DMS 273 (cell line): ENCODE measurements around the gene STAMBPL1.
A peak's percentile ranks its signal among the peaks of the same experiment; 100 is the strongest.

ENCODE experiments used
- DNase-seq: peaks from one replicate; lab custom pipeline; 2025; ENCODE audit not compliant: unreplicated experiment; lab: John Stamatoyannopoulos, UW

STAMBPL1 gene

DNA sequence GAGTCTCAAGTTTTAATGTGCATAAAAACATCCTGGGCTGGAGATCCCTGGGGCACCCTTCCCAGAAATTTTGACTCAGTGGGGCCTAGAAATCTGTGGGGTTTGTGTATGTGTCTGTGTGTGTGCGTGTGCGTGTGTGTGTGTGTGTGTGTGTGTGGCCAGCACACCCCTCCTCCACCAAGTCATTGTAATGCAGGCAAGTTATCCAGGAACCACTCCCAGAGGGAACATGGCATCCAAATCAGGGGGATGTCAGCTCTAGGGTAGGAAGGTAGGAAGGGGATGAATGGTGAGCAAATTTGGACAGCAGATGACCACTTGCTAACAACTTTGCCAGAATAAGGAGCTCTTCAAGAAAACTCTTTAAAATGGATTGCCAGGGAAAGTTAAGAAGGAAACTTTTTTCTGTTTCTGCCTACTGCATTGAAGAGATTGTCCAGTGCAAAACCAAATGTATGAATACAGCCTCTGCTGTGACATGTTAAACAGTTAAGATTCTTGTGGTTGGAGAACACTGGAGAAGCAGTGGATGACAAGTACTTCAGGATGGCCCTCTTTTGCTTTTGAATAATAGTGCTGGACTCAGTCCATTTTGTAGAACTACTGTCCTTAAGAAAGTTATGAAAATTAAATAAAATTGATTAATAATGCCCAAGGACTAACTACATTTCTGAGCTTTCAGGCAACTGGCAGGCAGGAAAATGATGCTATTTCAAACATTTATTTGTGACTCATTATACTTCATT lies 12.3 kb downstream of the STAMBPL1 start:
- DNase-seq, result no peak

DNA sequence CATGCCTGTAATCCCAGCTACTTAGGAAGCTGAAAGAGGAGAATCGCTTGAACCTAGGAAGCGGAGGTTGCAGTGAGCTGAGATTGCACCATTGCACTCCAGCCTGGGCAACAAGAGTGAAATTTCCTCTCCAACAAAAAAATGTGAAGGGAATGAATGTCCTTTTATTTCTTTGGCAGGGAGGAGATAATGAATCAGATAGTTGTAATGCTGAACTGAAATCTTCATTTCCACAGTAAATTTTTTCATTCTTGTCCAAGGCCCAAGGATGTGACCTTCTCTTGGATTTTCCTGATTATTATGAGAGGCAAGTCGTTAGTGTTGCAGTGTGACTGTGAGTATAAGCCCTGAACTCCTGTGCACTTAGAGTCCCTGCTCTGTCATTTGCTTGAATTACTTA lies 13.6 kb downstream of the STAMBPL1 start:
- no peak for DNase-seq

DNA sequence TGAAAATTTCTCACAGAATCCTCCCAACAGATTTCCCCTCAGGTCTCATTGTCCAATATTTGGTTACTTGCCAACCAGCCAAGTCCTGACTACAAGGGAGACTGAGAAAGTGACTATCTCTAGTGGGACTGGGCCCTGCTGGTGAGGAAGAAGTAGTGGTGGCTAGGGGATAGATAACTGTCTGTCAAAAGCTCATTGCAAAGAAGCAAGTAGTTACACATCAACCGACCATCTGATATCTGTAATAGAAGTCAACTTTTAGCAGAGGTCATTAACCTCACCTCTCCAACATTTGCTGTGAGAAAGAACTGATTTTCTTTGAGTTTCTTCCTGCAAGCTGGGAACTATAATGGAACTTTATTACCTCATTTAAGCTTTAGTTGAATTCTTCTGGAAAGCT lies 15.2 kb downstream of the STAMBPL1 start:
- DNase-seq, result no peak

DNA sequence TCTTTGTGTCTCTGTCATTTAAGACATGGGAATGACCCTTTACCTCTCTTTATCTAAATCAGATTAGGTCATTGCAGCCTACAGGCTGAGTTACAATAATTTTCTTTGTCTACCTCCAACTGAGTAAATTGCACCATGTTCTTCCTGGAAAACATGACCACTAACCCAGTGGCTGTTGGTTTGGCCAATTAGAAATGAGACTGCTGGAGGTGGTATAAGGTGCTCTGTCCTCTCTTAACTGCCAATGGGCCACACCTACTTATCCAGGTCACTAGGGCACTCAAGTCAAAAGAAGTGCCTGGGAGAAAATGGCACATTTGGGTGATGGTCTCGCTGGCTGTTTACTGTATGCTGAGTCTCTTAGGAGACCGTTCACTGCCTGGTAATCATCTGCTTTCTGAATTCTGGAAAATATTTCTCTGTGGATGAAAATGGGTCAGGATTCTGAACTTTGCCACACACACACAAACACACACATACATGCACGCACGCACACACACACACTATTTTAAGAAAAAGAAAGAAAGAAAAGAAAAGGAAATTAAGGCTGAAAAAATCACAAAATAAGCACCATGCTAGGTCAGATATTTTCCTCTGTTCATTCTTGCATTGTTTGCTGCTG lies 16.4 kb downstream of the STAMBPL1 start:
- DNase-seq, result no peak

DNA sequence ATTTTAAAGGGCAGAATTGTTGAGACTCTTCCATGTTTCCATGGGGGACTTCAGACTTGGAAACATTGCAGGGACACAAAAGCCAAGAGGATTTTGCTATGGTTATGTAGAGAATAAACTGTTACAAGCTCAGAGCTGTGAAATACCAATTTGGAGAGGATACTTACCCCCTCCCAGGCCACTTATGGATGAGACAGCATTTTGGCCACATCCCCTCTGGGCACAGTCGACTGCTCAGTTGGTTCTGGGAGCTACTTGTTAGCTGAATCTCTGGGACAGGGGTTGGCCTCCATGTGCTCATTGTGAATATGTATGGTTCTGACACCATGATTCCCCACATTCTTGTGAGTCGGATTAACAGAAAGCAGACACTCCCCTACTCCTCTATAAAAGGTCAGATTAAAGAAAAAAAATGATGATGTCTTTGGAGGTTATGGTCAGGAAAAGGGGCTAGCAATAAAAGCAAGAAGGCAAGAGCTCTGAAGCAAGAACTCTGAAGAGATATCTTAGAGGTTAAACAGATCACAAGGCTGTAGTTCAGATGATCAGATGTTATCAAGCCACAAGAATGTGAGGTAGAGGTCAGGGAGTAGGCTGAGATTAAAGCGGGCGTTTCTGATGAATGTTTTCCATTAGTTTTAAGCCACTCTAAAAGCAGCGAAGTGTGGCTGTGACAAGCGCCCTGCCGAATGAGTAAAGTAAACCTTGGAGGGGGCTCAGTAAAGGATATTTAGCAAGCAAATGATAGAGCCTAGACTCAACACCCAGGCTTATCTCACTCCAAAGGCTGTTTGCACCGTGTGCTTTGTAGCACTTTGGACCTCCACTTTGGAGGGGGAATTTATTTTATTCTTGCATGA lies 17.2 kb downstream of the STAMBPL1 start:
- DNase-seq, result peak; percentile 4

DNA sequence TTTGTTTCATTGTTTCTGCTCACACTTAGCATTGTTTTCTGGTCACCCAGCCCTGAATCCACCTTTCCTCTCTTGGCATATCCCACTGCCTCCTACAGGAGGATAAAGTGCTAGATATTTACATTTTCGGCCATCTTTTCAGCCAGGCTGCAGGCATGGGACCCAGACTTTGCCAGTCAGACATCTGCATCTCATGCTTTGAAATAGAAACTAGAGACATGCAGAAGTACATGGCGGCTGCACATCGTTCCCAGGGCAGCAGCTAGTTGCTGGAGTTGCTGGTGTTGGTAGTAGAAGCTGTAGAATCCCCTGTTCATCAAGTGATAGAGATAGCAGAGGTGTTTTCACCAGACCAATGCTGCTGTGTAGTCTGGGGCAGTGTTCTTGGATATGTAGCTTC lies 18.7 kb downstream of the STAMBPL1 start:
- DNase-seq, result no peak

DNA sequence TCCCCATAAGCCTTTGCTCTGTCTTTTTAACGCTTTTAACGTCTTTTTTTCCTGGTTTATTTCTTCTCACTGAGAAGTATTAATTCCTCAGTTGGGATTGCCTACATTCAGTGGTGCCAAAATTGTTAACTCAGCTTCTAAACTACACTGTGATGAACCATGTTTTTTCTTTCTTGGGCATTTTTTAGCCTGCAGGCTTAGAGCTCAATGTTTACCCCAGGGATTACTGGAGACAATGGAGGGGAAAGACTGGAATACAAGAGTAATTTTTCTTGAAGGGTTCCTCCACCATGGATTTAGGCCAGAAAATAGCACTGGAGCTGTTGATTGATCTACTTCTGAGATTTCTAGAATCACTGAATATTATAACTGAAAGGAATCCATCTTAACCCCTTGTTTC lies 19.8 kb downstream of the STAMBPL1 start:
- DNase-seq, result no peak

DNA sequence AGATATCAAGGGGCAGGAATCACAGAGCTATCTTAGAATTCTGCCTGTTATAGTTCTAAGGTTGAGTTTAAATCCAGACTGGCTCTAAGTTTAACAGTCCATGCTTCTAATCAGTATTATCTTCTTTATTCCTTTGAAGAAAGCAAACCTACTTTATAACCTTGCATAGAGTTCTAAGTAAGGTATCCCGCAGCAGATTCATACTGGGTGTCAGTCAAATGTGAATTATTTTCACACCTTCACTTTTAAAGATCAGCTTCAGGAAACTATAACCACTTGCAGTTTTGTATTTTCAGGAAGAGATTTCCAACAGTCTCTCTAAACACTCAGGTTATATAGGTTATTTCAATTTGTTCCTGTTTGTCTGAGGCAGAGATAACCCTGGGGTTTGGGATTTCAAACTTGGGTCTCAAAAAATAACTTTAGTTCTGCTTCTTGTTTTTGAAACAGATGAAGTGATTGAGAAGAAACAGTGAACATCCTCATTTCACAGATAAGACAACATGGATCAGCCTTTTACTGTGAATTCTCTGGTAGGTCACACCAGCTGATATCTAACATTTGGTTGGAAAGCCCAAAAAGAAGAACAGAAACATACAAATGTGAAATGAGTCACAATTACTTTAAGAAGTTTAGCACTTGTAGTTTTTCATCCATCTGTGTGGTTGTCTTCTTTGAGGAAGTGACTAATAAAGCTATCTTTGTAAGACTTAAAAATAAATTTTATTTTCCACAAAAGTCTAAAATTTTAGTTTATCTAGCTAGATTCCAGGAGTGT lies 21.4 kb downstream of the STAMBPL1 start:
- no peak for DNase-seq

DNA sequence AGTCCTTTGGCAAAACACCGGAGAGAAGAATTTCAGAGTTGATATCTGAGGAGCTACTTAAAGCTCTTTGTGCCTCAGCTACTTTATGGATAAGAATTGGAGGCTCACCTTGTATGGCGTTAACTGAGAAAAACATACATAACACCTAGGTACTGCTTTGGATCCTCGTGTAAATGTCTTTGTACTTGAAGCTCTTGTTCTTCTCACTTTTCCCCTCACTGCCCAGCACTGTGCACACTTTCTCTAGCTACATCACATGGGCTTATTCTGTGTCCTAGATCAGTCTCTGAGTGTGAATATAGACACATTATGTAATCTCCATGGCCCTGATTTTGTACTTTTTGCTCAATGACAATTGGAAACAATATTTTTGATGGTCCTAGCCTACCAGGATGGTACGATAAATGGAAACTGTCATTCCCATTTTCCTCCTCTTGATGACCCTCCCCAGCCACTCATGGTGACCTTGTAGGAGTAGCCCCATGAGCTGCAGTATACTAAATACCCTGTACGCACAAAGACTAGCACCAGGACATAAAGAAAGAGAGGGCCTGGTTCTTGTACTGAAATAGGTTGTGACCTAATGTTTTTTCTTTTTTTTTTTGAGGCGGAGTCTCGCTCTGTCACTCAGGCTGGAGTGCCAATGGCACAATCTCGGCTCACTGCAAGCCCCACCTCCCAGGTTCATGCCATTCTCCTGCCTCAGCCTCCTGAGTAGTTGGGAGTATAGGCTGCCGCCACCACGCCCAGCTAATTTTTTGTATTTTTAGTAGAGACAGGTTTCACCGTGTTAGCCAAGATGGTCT lies 22.1 kb downstream of the STAMBPL1 start:
- DNase-seq, result no peak

DNA sequence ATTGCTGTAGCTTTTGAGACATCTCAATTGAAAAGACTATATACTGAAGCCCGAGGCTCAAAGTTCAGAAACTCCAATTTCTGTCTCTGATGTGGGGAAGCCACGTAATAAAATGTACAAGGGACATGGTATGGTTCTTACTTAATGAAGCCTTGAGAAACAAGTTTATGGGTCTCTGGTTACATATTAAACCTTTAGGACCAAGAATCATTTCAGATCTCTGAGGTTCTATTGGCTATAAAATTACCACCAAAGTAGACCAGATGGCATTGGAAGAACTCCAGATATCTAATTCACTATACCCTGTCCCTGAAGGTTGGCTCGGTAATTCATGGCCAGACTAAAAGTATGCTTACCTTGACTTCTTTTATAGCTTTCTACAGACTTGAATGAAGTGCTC lies 23.7 kb downstream of the STAMBPL1 start:
- peak; percentile 73 for DNase-seq

DNA sequence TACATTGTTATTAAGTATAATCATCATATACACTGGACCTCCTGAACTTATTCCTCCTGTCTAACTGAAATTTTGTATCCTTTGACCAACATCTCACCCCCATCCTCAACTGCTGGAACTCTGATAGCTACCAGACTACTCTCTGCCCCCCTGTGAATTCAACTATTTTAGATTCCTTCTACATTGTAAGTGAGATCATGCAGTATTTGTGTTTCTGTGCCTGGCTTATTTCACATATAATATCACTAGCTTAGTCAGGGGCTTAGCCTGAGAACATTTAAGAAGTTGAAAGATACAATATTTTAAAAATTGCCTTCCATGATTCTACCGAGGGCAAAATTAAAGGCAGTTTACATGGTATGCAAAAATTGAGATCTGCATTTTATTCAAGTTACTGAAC lies 26.9 kb downstream of the STAMBPL1 start:
- DNase-seq, result no peak

DNA sequence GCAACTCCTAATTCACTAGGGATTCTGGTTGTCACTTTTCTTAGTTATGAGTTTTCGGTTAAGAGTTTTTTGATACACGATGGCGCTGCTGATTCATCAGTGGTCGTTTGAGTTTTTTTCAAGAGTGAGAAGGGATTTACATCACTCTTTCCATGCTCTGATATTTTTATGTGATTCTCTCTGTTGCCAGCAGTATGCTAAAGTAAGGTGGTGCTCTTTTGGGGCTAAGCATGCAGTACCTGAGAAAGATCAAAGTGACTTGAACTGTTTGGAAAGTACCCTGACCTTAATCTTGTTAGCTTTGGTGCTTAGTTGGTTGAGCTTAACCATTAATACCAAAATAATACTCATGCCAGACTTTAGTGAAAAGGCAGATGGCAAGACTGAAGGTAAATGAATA lies 28.1 kb downstream of the STAMBPL1 start:
- DNase-seq, result no peak

DNA sequence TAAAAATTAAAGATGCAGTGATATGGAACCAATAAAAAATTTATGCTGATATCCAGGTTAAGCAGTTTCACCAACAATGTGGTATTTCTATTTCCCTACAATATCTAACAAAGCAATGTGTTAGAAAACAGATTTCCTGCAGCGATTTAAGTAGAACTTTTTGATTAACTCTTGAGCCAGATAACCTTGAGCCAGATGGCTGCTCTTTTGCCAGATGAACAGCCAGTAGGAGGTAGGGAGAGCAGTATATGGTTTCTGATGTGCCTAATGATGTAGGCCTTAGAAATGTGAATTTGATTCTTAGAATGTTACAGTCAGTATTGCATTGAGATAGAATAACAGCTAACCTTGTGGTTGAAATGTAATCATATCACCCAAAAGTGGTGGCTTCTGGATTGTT lies 31.1 kb downstream of the STAMBPL1 start:
- peak; percentile 67 for DNase-seq

DNA sequence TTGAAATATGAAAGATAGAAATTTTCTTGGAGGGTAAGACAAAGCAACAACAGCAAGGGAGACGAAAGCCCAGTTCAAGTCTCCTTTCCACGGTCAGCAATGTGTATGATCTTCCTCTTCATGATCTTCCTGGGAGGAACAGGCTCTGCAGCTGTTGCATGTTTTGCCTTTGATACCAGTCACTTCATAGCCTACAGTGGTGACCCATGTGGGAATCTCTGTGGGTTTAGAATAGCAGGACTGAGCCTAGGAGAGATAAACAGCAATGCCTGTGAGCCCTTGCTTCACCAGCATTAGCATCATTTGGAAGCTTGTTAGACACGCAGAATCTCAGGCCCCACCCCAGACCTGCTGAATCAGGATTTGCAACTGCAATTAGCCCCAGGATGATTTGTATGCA lies 31.8 kb downstream of the STAMBPL1 start:
- no peak for DNase-seq

DNA sequence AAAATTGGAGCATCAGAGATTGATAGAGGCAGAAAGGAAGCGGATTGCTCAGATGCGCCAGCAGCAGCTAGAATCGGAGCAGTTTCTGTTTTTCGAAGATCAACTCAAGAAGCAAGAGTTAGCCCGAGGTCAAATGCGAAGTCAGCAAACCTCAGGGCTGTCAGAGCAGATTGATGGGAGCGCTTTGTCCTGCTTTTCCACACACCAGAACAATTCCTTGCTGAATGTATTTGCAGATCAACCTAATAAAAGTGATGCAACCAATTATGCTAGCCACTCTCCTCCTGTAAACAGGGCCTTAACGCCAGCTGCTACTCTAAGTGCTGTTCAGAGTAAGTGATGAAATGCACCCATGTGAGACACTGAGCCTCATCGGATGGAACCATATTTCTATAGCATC lies 33.1 kb downstream of the STAMBPL1 start:
- DNase-seq, result peak; percentile 78

DNA sequence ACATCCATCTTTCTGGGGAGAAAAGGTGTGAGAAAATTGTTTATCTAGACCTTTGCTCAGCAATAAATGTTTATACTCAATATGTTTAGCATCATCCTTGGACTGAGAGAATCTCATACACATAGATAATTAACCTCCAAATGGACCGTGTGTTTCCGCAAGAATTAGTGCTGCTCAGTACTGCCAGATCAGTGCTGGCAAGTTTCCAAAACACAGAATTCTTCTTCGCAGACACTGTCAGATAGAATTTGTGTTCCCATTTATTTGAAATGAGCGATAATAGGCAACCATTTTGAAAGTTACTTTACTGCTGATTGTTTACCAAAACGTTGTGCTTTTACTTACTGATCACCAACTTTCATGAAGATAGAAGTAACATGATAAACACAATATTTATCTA lies 33.7 kb downstream of the STAMBPL1 start:
- DNase-seq, result peak; percentile 43

DNA sequence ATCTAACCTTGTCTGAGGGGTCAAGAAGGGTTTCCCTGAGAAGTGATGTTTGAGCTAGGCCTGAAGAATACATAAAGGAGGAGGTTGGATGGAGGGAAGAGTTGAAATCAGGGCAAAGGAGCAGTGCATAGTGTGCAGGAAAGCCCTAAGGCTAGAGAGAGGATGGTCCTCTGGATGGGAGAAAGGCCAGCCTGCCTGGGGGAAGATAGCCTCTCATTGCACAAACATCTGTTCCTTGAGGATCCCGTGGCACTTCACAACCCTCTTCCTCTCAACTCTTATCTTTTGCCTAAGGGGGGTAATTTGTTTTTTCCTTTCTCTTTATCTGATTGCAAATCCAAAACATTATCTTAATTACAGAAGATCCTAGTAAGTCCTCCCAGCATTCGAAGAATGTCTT lies 35.7 kb downstream of the STAMBPL1 start:
- DNase-seq, result no peak

DNA sequence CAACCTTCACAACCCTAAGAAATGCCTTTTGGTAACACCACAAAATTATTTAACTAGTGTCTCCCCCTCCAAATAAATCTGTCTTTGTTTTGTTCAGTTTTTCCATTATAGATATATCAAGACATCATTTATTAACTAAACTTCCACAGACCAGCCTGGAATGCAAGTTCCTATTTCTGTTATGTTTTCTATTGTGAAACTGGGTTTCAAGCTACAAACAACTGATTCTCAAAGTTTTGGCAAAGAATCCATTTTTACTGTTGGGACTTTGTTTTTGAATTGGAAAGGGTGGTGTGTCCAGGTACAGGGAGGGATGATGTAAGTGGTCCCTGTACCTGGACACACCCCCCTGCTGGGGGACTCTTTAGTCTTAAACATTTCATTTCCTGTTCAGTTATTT lies 36.2 kb downstream of the STAMBPL1 start:
- DNase-seq, result no peak

DNA sequence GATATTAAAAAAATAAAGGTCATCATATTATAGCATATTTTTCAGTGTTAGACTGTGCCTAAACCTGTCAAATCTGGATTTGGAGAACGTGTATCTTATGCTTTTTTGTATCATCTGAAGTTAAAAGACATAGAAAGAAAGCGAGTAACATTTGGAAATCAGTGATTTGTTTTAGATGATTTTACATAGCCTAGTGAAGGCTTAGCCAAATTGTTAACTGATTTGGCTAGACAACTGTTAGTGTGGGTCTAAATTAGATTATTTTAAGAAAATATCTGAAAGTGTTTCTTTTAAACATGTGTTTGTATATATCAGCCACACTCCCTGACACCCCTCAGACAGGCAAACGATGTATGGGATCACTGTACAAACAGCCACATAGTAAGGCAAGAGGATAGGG lies 36.9 kb downstream of the STAMBPL1 start:
- no peak for DNase-seq

DNA sequence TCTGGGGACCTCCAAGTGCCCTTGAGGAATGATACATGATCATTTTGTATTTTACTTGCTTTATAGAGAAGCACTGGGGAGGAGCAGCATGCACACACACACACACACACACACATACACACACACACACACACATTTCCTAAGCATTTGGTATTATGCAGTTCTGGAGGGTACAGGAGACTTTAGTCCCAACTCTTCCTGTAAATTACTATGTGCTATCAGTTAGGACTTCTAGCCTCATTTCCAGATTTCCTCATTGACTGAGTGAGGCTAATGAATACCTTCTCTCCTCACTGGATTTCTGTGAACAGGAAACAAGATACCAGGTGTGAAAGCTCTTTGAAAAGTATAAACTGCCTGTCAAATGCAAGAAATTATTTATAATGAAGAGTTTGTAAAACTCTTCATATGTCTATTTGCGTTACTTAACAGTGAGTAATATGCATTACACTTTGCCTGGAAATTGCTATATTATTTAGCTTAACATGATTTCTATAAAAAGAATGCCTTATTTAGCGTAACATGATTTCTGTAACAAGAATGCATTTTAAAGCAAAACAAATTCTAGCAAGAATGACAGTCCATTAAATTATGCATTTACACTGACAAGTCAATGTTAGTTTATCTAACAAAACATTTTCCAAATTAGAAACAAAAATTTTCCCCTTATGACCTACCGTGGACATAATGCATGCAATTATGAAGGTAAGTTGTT lies 38.3 kb downstream of the STAMBPL1 start:
- DNase-seq, result no peak
